ENCODE data around the gene RBMS1. TPM values are rescaled to one million over a fixed set of nuclear protein-coding genes. Genes with fewer than 3 reads are reported as not detected.

Gene RBMS1
- total RNA-seq, 2 donors from 2014 or later, result 109 to 125 TPM

DNA sequence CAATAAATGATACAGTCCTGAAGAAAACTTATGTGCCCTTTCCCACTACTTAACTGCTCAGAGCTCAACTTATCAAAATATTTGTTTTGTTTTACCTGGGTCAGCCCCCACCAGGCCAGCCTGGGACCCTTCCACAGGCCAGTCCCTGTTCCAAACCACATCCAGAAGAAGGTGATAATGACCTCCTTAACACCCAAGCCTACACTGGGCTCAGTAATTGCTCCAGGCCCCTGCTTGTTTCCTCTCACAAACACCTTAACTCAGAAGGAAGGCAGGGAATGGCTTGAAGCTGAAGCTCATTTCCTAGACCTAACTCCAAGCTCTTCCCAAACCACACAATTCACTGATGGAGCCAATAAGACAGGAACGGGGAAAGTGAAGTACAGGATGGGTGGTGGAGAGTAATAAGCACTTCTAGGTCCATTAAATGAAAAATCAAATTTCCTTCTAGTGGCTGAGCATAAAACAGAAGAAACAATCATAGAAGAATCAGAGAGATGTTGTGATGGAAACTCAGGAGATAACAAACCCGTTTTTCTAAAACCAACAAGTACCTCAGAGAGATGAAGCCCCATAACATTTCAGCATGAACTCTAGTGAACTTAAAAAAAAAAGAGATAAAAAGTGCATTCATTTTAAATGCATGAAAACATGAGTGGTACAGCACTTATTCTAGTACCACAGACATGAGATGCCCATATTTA is 160.1 kb downstream of the RBMS1 start:
- intact Hi-C loops (cut with DNase I), result loop anchor here in 1 of 2 donors (10.0 kb wide), 1 partner anchor 141 kb away; no protein-coding TSS in a partner anchor
- DNase-seq (ENCODE audit: low spot score), result no peak

DNA sequence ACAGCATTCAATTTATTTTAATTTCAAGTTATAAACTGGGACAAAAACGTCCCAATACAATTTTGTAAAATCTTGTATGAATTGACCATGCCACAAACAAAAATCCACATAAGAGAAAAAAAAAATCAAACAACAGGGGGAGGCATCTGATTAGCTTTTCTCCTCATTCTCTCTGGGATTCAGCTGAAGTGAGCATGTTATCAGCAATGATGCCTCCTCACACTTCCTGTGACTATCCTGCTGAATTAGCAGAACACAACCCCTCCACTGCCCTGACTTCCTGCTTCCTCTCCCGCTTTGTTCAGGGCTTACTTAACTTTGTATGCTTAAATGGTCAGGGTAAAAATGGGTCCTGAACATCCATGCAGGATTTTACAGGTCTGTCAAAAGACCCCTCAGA is 161.3 kb downstream of the RBMS1 start:
- intact Hi-C loops (cut with DNase I), result loop anchor here in 1 of 2 donors (10.0 kb wide), 1 partner anchor 142 kb away; no protein-coding TSS in a partner anchor
- no peak for DNase-seq (ENCODE audit: low spot score)

DNA sequence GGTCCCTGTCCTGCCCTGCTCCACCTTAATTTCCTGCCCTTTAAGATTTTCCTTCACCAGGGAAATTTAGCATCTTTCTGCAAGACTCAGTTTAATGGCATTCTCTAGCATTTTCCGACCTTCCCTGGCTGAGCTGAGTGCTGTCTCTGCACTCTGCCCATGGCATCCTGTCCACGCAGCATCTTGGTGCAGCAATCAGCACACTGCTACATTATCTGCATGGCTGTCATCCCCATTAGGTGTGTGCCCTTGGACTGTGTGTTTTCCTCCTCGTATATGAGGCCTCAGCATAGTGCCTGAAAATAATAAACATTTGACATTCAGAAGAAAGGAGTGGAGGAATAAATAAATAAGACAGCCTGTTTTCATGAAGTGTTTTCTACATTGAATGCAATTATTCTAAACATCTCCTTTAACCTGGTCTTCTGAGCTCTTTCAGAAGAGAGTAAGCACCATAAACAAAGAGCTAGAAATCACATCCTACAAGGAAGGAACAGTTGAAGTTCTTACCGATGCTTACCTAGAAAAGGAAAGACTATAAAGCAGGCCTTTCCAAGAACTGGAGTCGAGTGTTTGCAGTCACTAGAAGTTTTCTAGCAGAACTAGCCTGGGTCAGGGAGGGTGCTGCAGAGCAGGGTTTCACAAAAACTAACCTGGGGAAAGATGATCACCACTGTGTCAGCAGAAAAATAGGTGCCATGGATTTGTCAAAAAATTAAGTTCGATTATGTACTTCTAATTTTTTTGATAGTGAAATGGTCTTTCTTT is 162.2 kb downstream of the RBMS1 start:
- intact Hi-C loops (cut with DNase I), result loop anchor here in 1 of 2 donors (10.0 kb wide), 1 partner anchor 143 kb away; no protein-coding TSS in a partner anchor
- DNase-seq (ENCODE audit: low spot score), result no peak

- intact Hi-C loops (cut with DNase I), result no loop called here
- no peak for DNase-seq (ENCODE audit: low spot score)
These were observed 164.6 kb downstream of the RBMS1 start for GRCh38 chr2:160328811-160329527.

GRCh38 chr2:160326786-160327185 is 166.8 kb downstream of the RBMS1 start:
- DNase-seq (ENCODE audit: low spot score), result no peak
- intact Hi-C loops (cut with DNase I), result no loop called here

DNA sequence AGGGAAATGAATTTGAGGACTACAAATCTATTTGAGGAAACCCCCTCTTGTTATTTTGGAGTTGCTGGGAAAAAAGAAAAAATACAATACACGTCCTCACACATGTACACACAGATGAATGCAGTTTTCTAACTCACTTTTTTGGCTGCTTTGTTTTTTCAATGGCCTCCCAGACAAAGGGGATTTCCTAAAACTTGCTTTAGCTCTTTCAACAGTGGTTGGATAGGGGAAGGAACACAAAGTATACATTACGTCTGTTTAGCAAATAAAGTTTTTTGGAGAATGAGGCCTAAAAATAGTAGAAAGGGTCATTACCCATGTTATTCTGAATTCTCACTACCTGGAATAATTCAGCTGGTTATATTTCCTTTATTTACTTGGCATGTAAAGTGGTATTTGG is 168.2 kb downstream of the RBMS1 start:
- intact Hi-C loops (cut with DNase I), result no loop called here
- DNase-seq (ENCODE audit: low spot score), result no peak

GRCh38 chr2:160324917-160325316 is 168.7 kb downstream of the RBMS1 start:
- intact Hi-C loops (cut with DNase I), result no loop called here
- no peak for DNase-seq (ENCODE audit: low spot score)

DNA sequence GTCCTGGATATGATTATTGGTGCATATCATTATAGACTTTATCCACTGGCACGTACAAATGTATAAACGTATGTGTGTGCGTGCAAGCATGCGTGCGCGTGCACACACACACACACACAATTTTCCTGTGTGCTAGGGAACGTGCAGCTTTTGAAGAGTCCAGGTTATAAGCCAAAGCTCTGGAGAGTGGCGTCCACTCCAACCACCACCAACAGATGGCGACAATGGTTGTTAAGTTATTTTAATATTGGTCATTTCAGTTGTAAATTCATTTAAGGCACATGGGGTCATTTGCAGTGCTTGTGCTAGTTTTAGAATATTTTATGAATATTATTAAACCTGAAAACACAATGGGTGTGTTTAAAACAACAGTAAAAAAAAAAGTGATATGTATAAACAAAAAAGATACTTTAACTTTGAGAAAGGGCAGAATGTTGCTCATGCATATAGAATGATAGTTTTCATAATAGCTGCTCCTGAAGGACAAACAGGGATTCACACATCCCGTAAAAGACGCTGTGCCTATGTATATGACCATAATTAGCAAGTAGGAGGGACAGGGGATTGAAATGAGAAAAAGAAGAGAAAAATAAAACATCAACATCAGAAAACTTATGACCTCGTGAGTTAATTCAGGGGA is 169.3 kb downstream of the RBMS1 start:
- DNase-seq (ENCODE audit: low spot score), result peak; percentile 80
- intact Hi-C loops (cut with DNase I), result no loop called here

DNA sequence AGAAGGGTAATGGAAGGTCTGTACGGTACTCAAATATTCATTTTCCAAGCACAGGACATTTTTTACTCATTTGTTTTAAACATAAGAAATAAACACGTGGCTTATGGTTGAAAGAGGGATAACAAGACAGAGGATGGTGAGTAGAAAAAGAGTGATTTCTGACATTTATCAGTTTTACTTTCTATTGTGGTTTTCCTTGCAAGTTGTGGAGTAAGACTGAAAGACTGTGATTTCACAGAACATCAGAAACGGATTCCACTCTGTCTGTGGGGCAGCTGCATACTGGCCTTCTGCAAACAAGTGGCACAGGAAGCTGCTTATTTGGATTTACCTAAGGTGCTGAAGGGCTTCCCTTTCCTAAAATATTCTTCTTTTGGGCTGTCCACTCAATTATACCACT is 171.3 kb downstream of the RBMS1 start:
- no peak for DNase-seq (ENCODE audit: low spot score)
- intact Hi-C loops (cut with DNase I), result no loop called here

GRCh38 chr2:160321006-160321405 is 172.6 kb downstream of the RBMS1 start:
- DNase-seq (ENCODE audit: low spot score), result no peak

DNA sequence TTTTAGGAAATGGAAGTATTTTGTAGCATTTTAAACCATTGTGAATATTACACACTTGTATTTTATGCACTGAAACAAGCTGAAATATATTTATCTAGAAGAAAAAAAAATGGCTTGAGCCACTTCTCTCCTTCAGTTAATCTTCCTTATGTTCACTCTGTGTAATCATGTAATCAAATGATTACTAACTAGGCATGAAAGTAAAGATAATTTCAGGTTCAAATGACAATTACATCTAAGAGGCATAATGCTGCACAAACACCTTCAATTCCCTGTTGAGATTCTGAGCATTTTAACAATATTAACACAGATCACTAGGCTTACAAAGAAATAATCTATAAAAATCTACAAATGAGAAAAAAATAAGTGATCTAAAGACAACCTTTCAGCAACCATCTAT is 173.9 kb downstream of the RBMS1 start:
- DNase-seq (ENCODE audit: low spot score), result no peak
- intact Hi-C loops (cut with DNase I), result no loop called here

More at GRCh38 chr2:160321006-160321405, 172.6 kb downstream of the RBMS1 start:
- intact Hi-C loops (cut with DNase I), result no loop called here

DNA sequence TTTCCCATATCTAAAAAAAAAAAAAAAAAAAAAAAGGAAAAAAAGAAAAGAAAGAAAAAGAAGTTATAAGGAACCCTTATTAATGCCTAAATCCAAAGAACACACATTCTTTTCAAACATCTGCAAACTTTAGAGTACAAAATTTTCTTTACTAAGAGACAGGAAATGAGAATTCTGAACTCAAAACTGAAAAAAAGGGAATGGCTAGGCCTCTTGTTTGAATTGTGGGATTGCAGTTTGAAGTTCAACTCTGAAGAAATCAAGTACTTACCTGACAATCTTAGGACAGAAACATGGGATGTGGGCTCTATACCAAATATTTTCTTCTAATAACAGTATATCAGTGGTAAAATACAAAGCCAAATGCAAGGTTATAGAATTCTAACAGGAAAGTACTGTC is 175.4 kb downstream of the RBMS1 start:
- intact Hi-C loops (cut with DNase I), result no loop called here
- no peak for DNase-seq (ENCODE audit: low spot score)

DNA sequence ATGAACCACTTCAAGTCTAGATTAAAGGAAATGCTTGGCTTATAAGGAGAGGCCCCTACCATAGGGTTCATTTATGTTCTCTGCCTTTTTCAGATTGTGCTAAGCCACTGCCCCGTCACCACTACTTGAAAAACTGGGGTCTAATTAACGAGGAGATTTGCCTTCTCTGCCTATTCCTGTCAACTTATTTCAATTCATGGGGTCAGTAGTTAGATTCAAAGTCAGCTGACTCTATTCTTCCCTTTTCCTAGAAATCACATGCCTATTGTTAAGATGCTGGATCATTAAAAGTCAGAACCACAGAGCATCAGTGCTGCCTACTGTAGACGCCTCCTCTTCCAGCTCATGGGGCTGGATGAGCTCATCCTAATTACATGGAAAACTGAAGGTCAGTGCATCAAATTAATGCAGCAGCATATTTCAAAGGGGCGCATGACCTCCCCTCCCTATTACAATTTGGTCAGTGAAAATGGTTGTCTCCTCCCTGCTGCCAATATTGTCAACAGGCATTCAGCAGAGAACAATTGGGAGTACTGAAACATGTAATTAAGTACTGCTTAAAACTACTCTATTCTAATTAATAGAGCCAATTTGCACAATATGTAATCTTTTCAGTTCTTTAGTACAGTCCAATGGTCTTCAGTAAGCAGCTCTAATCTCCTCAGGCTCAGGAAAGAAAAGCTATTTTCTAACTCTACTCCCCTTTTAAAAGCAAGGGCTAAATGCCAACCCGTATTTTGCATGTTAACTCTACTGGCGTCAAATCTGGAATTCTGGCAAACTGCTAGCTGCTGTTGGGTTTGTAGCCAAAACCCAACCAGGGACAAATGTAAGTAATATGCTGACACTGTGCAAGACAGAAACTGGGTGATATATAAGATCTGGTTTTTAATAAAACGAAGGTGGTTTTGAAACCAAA is 176.2 kb downstream of the RBMS1 start:
- no peak for DNase-seq (ENCODE audit: low spot score)
- intact Hi-C loops (cut with DNase I), result no loop called here

DNA sequence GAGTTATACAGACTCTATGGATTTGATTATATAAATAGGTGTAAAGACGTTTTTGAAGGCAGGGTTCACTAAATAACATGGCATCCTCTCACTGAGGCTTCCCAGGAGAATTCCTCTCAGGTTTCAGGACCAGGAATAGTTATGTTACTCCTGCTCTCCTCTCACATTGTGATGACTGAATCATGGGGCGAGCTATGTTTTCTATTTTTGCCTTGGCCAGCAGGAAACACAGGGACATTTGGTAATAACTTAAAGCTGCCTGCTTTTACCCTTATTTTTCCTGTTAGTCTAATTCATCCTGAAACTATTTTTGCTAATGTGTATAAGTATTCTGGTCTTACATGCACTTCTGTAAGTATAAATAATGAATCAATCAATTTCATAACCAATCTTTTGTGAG is 178.3 kb downstream of the RBMS1 start:
- intact Hi-C loops (cut with DNase I), result no loop called here
- DNase-seq (ENCODE audit: low spot score), result no peak

DNA sequence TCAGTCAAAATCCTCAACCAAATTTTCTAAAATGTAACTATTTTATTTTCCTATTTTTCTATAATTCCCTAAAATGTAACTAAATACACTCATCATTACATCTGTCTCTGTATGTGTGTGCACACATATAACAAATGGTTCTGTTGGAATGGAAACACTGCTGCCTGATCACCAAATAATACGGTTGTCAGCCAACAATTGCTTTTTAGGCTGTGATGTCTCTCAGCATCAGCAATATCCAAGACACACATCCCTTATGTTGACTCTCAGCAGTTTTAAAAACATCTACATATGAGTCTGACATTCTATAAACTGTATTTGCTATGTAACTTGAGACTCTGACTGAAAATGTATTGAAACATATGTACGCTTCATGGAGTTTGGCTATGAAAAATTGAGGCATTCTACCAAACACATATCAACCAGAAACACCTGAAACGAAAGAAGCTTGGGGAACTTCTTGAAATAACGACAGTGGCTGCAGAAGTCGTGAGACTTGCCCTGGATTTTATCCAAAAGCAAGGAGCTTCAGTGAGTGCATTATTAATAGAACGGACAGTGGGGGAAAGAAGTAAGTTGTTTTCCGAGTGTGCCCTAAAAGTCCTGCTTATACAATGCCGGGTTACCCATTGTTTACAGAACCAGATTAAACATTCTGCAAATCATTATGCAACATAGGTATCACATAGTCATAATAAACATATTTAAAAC is 183.3 kb downstream of the RBMS1 start:
- DNase-seq (ENCODE audit: low spot score), result no peak
- intact Hi-C loops (cut with DNase I), result no loop called here

- intact Hi-C loops (cut with DNase I), result no loop called here
- no peak for DNase-seq (ENCODE audit: low spot score)
These were observed 184.0 kb downstream of the RBMS1 start for GRCh38 chr2:160309585-160309984.

DNA sequence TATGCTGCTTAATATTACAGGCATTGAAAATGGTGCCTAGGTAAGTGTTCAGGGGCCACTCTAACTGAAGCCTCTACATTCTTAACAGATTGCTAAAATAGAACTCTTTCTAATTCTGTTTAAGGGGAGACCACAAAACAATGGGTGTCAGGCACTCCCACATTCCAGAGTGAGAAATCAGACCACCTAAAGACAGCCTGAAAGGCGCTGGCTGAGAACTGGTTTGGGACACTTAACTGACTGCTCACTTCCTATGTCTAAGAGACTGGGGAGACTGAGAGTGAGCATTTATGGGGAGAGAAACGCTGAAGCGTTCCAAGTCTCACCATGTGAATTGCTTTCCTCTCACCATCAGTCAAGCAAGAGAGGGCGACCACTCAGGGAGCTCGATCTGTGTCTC is 184.7 kb downstream of the RBMS1 start:
- intact Hi-C loops (cut with DNase I), result no loop called here
- no peak for DNase-seq (ENCODE audit: low spot score)

- intact Hi-C loops (cut with DNase I), result no loop called here
These were observed 185.1 kb downstream of the RBMS1 start for GRCh38 chr2:160308476-160308875.

More at GRCh38 chr2:160308476-160308875, 185.1 kb downstream of the RBMS1 start:
- no peak for DNase-seq (ENCODE audit: low spot score)

All from posterior vena cava (tissue), 2 donors.